GM12878 (cell line): ENCODE results near the gene HSD17B2. TPM values are rescaled to one million over a fixed set of nuclear protein-coding genes. Genes with fewer than 3 reads are reported as not detected.

Source experiments
- ATAC-seq: fragments of 200-7000 bp; cut with Tn5 transposase; 3 replicates; pipeline ENCODE4 v1.9.1; 2020; ENCODE audit warnings: mild to moderate bottlenecking, moderate library complexity
- BruUV-seq: library from RNA; stranded (reverse); fragments of 400-500 nt; replicated peaks from 2 replicates; lab custom pipeline; 2021; lab: Mats Ljungman, UMichigan
- CTCF ChIA-PET: fragments of 300-600 bp; sonication (Branson Sonifier 250); formaldehyde crosslinking; extraction: SDS; loops from one replicate; lab custom pipeline; 2021; ENCODE audit warnings: inconsistent platforms; lab: Yijun Ruan, JAX
- POLR2A ChIA-PET: fragments of 350-600 bp; formaldehyde crosslinking; extraction: SDS; loops from one replicate; lab custom pipeline; 2021; ENCODE audit warnings: inconsistent platforms; lab: Charles Lee
- RAD21 ChIA-PET: fragments of 300-600 bp; sonication (Branson Sonifier 250); formaldehyde crosslinking; loops from one replicate; lab custom pipeline; 2023; ENCODE audit warnings: antibody characterized with exemption; ENCODE audit not compliant: unreplicated experiment; lab: Charles Lee
- SMC1A ChIA-PET: fragments of 300-600 bp; sonication (Branson Sonifier 250); formaldehyde crosslinking; loops from one replicate; lab custom pipeline; 2023; ENCODE audit not compliant: unreplicated experiment, uncharacterized antibody; lab: Charles Lee
- DNase-seq: peaks from one replicate; pipeline ENCODE4 v3.0.0-alpha.2; 2011; ENCODE audit warnings: low read depth, low spot score
- FAIRE-seq: peaks from 3 replicates; lab custom pipeline; 2011; peaks lifted over from hg19 to GRCh38; lab: Jason Lieb, UNC
- H2AFZ ChIP-seq: 2 replicates; pipeline ENCODE4 v1.6.0; 2011; ENCODE audit warnings: low read depth, low read length, control low read depth; ENCODE audit not compliant: control insufficient read depth
- H3K27ac ChIP-seq: 2 replicates; pipeline ENCODE4 v1.5.1; 2011; ENCODE audit warnings: control low read depth; ENCODE audit not compliant: control insufficient read depth, insufficient read depth
- H3K27me3 ChIP-seq, 2 experiments: replicated peaks in 1 of 2; 2 replicates each; pipeline versions ENCODE4 v1.6.0 to v1.6.1; 2011; ENCODE audit warnings: low read length in 1 of 2; ENCODE audit not compliant: control insufficient read depth in 2 of 2, insufficient read depth in 2 of 2
- H3K36me3 ChIP-seq, 2 experiments: 2 replicates each; pipeline ENCODE4 v1.5.1; 2011; ENCODE audit warnings: low read length in 1 of 2; ENCODE audit not compliant: control insufficient read depth in 2 of 2, insufficient read depth in 2 of 2
- H3K4me1 ChIP-seq: 2 replicates; pipeline ENCODE4 v1.6.1; 2011; ENCODE audit warnings: mild to moderate bottlenecking, low read length, moderate library complexity, mixed read lengths; ENCODE audit not compliant: control insufficient read depth, insufficient read depth
- H3K4me2 ChIP-seq: 2 replicates; pipeline ENCODE4 v1.6.0; 2011; ENCODE audit warnings: control low read depth; ENCODE audit not compliant: control insufficient read depth, insufficient read depth
- H3K4me3 ChIP-seq: fragments of 200-600 bp; sonication (generic); 2 replicates; pipeline ENCODE4 v1.5.1; 2016
- H3K79me2 ChIP-seq: 2 replicates; pipeline ENCODE4 v1.6.0; 2011; ENCODE audit warnings: low read length; ENCODE audit not compliant: control insufficient read depth, insufficient read depth
- H3K9ac ChIP-seq: 2 replicates; pipeline ENCODE4 v1.8.0; 2011; ENCODE audit warnings: low read length, control low read depth, mixed read lengths; ENCODE audit not compliant: control insufficient read depth, insufficient read depth
- H3K9me3 ChIP-seq: replicated peaks from 3 replicates; pipeline ENCODE4 v1.5.1; 2011; ENCODE audit warnings: mild to moderate bottlenecking, low read length; ENCODE audit not compliant: control insufficient read depth, insufficient read depth
- H4K20me1 ChIP-seq: 2 replicates; pipeline ENCODE4 v1.6.0; 2011; ENCODE audit not compliant: control insufficient read depth, insufficient read depth
- CHD4 ChIP-seq: fragments of 200-600 bp; sonication (generic); IDR thresholded peaks from 2 replicates; pipeline ENCODE4 v1.6.1; 2016; ENCODE audit warnings: mild to moderate bottlenecking
- HDAC2 ChIP-seq: fragments of 200-600 bp; sonication (generic); IDR thresholded peaks from 2 replicates; pipeline ENCODE4 v1.6.1; 2017
- LARP7 ChIP-seq: fragments of 450-650 bp; IDR thresholded peaks from 2 replicates; pipeline ENCODE4 v1.6.1; 2017; ENCODE audit warnings: mild to moderate bottlenecking
- MEF2A ChIP-seq: IDR thresholded peaks from 2 replicates; pipeline ENCODE4 v1.6.1; 2011; ENCODE audit warnings: low read depth, mild to moderate bottlenecking, low read length, moderate library complexity; ENCODE audit not compliant: insufficient read depth
- POU2F2 ChIP-seq: IDR thresholded peaks from 3 replicates; pipeline ENCODE4 v1.6.1; 2011; ENCODE audit warnings: low read depth, mild to moderate bottlenecking, low read length, borderline replicate concordance
- RUNX3 ChIP-seq: IDR thresholded peaks from 2 replicates; pipeline ENCODE4 v1.6.1; 2012; ENCODE audit warnings: low read length, inconsistent platforms
- SREBF2 ChIP-seq: IDR thresholded peaks from 2 replicates; pipeline ENCODE4 v1.6.1; 2012; ENCODE audit warnings: mild to moderate bottlenecking, low read length
- SUPT20H ChIP-seq: IDR thresholded peaks from 2 replicates; pipeline ENCODE4 v1.6.1; 2011; ENCODE audit warnings: low read depth, mild to moderate bottlenecking, low read length, moderate library complexity, borderline replicate concordance; ENCODE audit not compliant: control insufficient read depth
- ZNF207 ChIP-seq: fragments of 450-650 bp; IDR thresholded peaks from 2 replicates; pipeline ENCODE4 v1.6.1; 2014; ENCODE audit warnings: antibody characterized with exemption, mild to moderate bottlenecking, borderline replicate concordance
- ZNF274 ChIP-seq: IDR thresholded peaks from one replicate; pipeline ENCODE4 v1.8.0; 2011; ENCODE audit not compliant: insufficient read length, insufficient read depth
- ZNF687 ChIP-seq: fragments of 450-650 bp; IDR thresholded peaks from 2 replicates; pipeline ENCODE4 v1.6.1; 2017; ENCODE audit warnings: mild to moderate bottlenecking, moderate library complexity
- WGBS: methylation state at CpG from one replicate; pipeline ENCODE4 v1.1.6; 2016; ENCODE audit warnings: low lambda C conversion rate; ENCODE audit not compliant: insufficient replicate concordance, insufficient coverage; ENCODE audit errors: missing lambda C conversion rate; 5-methylcytosine and 5-hydroxymethylcytosine counted together
- in situ Hi-C: fragments of 300-500 bp; cut with MboI; formaldehyde crosslinking; loops from 9 replicates; pipeline ENCODE4 v1.14.3; 2018; ENCODE audit warnings: mixed read lengths
- intact Hi-C: fragments of 100-400 bp; cut with micrococcal nuclease; formaldehyde crosslinking; loops from one replicate; pipeline ENCODE4 v1.14.2; 2022; ENCODE audit not compliant: unreplicated experiment
- polyA plus RNA-seq, 11 experiments: library from polyadenylated mRNA; depleted of rRNA in 4 of 11; unstranded in 6 of 11; stranded (reverse) in 5 of 11; fragments of >200 nt; fragmentation: Nextera tagmentation in 4 of 11; fragmentation: Illumina TruSeq in 1 of 11; extraction: Ambion mirVana in 4 of 11; extraction: Trizol in 1 of 11; gene quantifications; 1 replicate in 1 of 11; 2 replicates in 10 of 11; pipeline versions ENCODE4 v1.2.1 to v1.2.3, GENCODE V29; 2011 to 2016; ENCODE audit warnings: inconsistent platforms in 2 of 11, missing spikeins in 2 of 11, low read depth in 1 of 11
- total RNA-seq, 4 experiments: library from RNA; depleted of rRNA in 3 of 4; stranded (reverse); fragments of >200 nt in 3 of 4; fragmentation: Illumina TruSeq in 1 of 4; extraction: Trizol in 1 of 4; gene quantifications; 2 replicates each; pipeline versions ENCODE4 v1.2.1 to v1.2.3, GENCODE V29; 2013 to 2021
- TF ChIP-seq, protein P1 (sequence below): fragments of 450-650 bp; IDR thresholded peaks from 2 replicates; pipeline ENCODE4 v1.6.1; 2018; ENCODE audit warnings: borderline replicate concordance, mild to moderate bottlenecking; ENCODE audit not compliant: partially characterized antibody
- TF ChIP-seq, protein P2 (sequence below): IDR thresholded peaks from 2 replicates; pipeline ENCODE4 v1.6.1; 2012; ENCODE audit warnings: low read depth, low read length, improper control_type of control experiment
- TF ChIP-seq, protein P3 (sequence below): IDR thresholded peaks from 2 replicates; pipeline ENCODE4 v1.6.1; 2012; ENCODE audit warnings: low read length, inconsistent platforms

HSD17B2 gene
- total and polyA plus RNA-seq, 10 of the 15 experiments (the other 5 are each of a cell fraction or from before 2014, with no cell fraction given), result not detected

DNA sequence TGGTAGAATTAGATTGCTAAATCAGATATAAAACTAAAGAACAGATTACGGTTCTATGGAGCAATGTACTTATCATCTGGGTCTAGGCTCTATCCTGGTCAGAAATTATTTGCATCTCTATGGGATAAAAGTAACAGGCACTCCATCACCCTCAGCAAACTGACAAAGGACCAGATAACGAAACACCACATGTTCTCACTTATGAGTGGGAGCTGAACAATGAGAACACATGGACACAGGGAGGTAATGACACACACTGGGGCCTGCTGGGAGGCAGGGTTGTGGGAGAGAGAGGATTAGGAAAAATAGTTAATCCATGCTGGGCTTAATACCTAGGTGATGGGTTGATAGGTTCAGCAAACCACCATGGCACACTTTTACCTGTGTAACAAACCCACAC is 73.0 kb downstream of the HSD17B2 start:
- 21% methylated on average over 2 of the region's 2 CpGs for WGBS
- RAD21 ChIA-PET, result no interaction called here
- POLR2A ChIA-PET, result no interaction called here
- H3K9ac ChIP-seq, result no peak overlapping the region
- FAIRE-seq (no peak), ATAC-seq (no peak), DNase-seq (no peak)
- peaks cover 2% of the 10 kb centered on the region; the same call in 1 of the 2 replicates for H4K20me1 ChIP-seq
- H3K36me3 ChIP-seq, result no peaks in the 10 kb centered on the region
- H3K9me3 ChIP-seq, result no peaks in the 10 kb centered on the region
- H3K4me3 ChIP-seq, result no peak overlapping the region
- peaks cover 0 to 2% of the 10 kb centered on the region in 2 experiments; a peak in 2 of 4 replicates for H3K27me3 ChIP-seq
- H3K27ac ChIP-seq, result no peak overlapping the region
- BruUV-seq, result no TSS peak
- no peaks in the 10 kb centered on the region for H3K79me2 ChIP-seq
- in situ Hi-C loops, result no loop called here
- no peak overlapping the region for H2AFZ ChIP-seq
- no peaks in the 10 kb centered on the region for H3K4me1 ChIP-seq
- no peak overlapping the region for H3K4me2 ChIP-seq
- SMC1A ChIA-PET, result no interaction called here
- intact Hi-C loops, result no loop called here
- CTCF ChIA-PET, result no interaction called here
- no peak for TF ChIP-seq SREBF2
- no peak for TF ChIP-seq POU2F2
- no peak for TF ChIP-seq RUNX3
- TF ChIP-seq HDAC2, result no peak
- no peak for TF ChIP-seq CHD4
- TF ChIP-seq SUPT20H, result no peak
- TF ChIP-seq, protein P1, sequence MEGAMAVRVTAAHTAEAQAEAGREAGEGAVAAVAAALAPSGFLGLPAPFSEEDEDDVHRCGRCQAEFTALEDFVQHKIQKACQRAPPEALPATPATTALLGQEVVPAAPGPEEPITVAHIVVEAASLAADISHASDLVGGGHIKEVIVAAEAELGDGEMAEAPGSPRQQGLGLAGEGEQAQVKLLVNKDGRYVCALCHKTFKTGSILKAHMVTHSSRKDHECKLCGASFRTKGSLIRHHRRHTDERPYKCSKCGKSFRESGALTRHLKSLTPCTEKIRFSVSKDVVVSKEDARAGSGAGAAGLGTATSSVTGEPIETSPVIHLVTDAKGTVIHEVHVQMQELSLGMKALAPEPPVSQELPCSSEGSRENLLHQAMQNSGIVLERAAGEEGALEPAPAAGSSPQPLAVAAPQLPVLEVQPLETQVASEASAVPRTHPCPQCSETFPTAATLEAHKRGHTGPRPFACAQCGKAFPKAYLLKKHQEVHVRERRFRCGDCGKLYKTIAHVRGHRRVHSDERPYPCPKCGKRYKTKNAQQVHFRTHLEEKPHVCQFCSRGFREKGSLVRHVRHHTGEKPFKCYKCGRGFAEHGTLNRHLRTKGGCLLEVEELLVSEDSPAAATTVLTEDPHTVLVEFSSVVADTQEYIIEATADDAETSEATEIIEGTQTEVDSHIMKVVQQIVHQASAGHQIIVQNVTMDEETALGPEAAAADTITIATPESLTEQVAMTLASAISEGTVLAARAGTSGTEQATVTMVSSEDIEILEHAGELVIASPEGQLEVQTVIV, result no peak
- no peak for TF ChIP-seq MEF2A
- TF ChIP-seq, protein P2, sequence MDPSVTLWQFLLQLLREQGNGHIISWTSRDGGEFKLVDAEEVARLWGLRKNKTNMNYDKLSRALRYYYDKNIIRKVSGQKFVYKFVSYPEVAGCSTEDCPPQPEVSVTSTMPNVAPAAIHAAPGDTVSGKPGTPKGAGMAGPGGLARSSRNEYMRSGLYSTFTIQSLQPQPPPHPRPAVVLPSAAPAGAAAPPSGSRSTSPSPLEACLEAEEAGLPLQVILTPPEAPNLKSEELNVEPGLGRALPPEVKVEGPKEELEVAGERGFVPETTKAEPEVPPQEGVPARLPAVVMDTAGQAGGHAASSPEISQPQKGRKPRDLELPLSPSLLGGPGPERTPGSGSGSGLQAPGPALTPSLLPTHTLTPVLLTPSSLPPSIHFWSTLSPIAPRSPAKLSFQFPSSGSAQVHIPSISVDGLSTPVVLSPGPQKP, result no peak
- no peak for TF ChIP-seq ZNF274
- TF ChIP-seq ZNF687, result no peak
- TF ChIP-seq ZNF207, result no peak
- TF ChIP-seq LARP7, result no peak
- TF ChIP-seq, protein P3, sequence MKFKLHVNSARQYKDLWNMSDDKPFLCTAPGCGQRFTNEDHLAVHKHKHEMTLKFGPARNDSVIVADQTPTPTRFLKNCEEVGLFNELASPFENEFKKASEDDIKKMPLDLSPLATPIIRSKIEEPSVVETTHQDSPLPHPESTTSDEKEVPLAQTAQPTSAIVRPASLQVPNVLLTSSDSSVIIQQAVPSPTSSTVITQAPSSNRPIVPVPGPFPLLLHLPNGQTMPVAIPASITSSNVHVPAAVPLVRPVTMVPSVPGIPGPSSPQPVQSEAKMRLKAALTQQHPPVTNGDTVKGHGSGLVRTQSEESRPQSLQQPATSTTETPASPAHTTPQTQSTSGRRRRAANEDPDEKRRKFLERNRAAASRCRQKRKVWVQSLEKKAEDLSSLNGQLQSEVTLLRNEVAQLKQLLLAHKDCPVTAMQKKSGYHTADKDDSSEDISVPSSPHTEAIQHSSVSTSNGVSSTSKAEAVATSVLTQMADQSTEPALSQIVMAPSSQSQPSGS, result no peak
